MCF 10A (cell line): ENCODE data around the gene PTPRC. TPM values are rescaled to one million over a fixed set of nuclear protein-coding genes. Genes with fewer than 3 reads are reported as not detected.

Experiments used
- BruUV-seq: library from RNA; stranded (reverse); fragments of 400-500 nt; replicated peaks from 2 replicates; lab custom pipeline; 2021; lab: Mats Ljungman, UMichigan
- CTCF ChIA-PET: fragments of 300-600 bp; sonication (Branson Sonifier 250); formaldehyde crosslinking; extraction: SDS; loops from one replicate; lab custom pipeline; 2021; ENCODE audit warnings: antibody characterized with exemption, inconsistent platforms; lab: Yijun Ruan, JAX
- POLR2A ChIA-PET: fragments of 300-600, 350-650 bp; sonication (Branson Sonifier 250); formaldehyde crosslinking; extraction: SDS; loops from one replicate; lab custom pipeline; 2020; ENCODE audit warnings: antibody characterized with exemption, inconsistent platforms; lab: Yijun Ruan, JAX
- DNase-seq: peaks from one replicate; pipeline ENCODE4 v3.0.0-alpha.2; 2018; ENCODE audit not compliant: unreplicated experiment
- H3K27ac Mint-ChIP-seq: one replicate; pipeline ENCODE4 v1.8.0; 2022; ENCODE audit warnings: mild to moderate bottlenecking, low read depth, mixed read lengths; ENCODE audit not compliant: unreplicated experiment
- H3K27me3 Mint-ChIP-seq: one replicate; pipeline ENCODE4 v1.8.0; 2022; ENCODE audit warnings: mixed read lengths; ENCODE audit not compliant: insufficient read depth, unreplicated experiment
- H3K36me3 Mint-ChIP-seq: one replicate; pipeline ENCODE4 v1.8.0; 2022; ENCODE audit warnings: mild to moderate bottlenecking, moderate library complexity, mixed read lengths; ENCODE audit not compliant: insufficient read depth, unreplicated experiment
- H3K4me1 Mint-ChIP-seq: one replicate; pipeline ENCODE4 v1.8.0; 2022; ENCODE audit warnings: mixed read lengths; ENCODE audit not compliant: insufficient read depth, unreplicated experiment
- H3K4me3 Mint-ChIP-seq: one replicate; pipeline ENCODE4 v1.8.0; 2022; ENCODE audit warnings: mild to moderate bottlenecking, moderate library complexity, mixed read lengths; ENCODE audit not compliant: unreplicated experiment
- H3K9me3 Mint-ChIP-seq: one replicate; pipeline ENCODE4 v1.8.0; 2022; ENCODE audit warnings: mixed read lengths; ENCODE audit not compliant: unreplicated experiment
- intact Hi-C: fragments of 100-400 bp; cut with micrococcal nuclease; formaldehyde crosslinking; loops from 2 replicates; pipeline ENCODE4 v1.14.1; 2022
- total RNA-seq: library from RNA; stranded (reverse); gene quantifications from 2 replicates; pipeline ENCODE4 v1.2.3, GENCODE V29; 2022
- TF ChIP-seq, protein P1 (sequence below): fragments of 200-600 bp; IDR thresholded peaks from one replicate; pipeline ENCODE4 v1.8.0; 2022; ENCODE audit warnings: antibody characterized with exemption, mild to moderate bottlenecking; ENCODE audit not compliant: unreplicated experiment

The PTPRC gene
- total RNA-seq, 1 experiment from 2014 or later, result not detected

DNA sequence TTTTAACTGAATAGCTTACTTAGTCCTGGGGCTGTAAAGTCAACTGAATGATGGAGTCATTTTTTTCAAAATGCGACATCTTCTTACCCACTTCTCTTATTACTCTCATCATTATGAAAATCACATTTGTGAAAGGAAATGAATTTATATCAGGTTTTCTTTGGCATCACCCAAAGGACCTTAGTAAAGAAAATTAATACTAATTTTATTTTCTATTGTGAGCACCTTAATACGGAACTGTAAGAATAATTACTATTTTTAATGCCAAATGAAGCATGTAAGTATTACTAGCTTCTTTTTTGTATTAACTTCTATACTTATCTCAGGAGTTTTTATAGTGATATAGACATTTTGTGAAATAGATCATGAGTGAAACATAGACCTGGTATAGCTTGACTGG is 30.9 kb downstream of the PTPRC start:
- no peaks in the 10 kb centered on the region for H3K27me3 Mint-ChIP-seq
- peaks cover 49% of the 10 kb centered on the region for H3K4me1 Mint-ChIP-seq
- no peak for DNase-seq
- ChIA-PET CTCF (interaction anchor here (1.0 kb wide), 1 partner anchor 11 kb away, joined by 3 read pairs; no protein-coding TSS in a partner anchor), POLR2A (interaction anchor here (0.6 to 6.8 kb wide), 5 partner anchors 12 to 511 kb away, joined by 3 to 43 read pairs (median 5); no protein-coding TSS in a partner anchor)
- TF ChIP-seq, protein P1, sequence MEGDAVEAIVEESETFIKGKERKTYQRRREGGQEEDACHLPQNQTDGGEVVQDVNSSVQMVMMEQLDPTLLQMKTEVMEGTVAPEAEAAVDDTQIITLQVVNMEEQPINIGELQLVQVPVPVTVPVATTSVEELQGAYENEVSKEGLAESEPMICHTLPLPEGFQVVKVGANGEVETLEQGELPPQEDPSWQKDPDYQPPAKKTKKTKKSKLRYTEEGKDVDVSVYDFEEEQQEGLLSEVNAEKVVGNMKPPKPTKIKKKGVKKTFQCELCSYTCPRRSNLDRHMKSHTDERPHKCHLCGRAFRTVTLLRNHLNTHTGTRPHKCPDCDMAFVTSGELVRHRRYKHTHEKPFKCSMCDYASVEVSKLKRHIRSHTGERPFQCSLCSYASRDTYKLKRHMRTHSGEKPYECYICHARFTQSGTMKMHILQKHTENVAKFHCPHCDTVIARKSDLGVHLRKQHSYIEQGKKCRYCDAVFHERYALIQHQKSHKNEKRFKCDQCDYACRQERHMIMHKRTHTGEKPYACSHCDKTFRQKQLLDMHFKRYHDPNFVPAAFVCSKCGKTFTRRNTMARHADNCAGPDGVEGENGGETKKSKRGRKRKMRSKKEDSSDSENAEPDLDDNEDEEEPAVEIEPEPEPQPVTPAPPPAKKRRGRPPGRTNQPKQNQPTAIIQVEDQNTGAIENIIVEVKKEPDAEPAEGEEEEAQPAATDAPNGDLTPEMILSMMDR, result no peak
- intact Hi-C loops, result loop anchor here (5.0 kb wide), 1 partner anchor 172 kb away; no protein-coding TSS in a partner anchor
- H3K27ac Mint-ChIP-seq, result peak overlapping the region; percentile 95
- H3K4me3 Mint-ChIP-seq, result no peak overlapping the region
- peaks cover 23% of the 10 kb centered on the region for H3K9me3 Mint-ChIP-seq
- peaks cover 6% of the 10 kb centered on the region for H3K36me3 Mint-ChIP-seq
- BruUV-seq, result no TSS peak

DNA sequence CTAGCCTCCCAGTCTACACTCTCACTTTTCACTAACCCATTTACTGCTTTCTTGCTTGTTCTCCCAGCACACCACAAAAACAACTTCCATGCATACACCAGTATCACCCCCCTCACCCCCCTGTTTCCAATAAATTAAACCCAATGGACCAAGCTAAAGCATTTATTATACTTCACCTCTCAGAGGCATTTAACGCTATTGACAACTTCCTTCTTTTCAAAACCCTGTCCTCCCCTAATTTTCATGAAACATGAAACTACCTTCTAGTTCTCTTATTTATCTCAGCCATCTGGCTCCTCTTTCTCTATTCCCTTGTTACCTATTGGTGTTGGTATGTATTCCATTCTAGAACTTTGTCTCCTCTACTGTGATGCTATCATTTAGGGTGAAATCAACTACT is 32.3 kb downstream of the PTPRC start:
- H3K27ac Mint-ChIP-seq, result peak overlapping the region; percentile 0
- BruUV-seq, result no TSS peak
- H3K27me3 Mint-ChIP-seq, result no peaks in the 10 kb centered on the region
- H3K9me3 Mint-ChIP-seq, result peaks cover 23% of the 10 kb centered on the region
- no peak overlapping the region for H3K4me3 Mint-ChIP-seq
- H3K36me3 Mint-ChIP-seq, result peaks cover 6% of the 10 kb centered on the region
- ChIA-PET CTCF (interaction anchor here (0.6 to 1.1 kb wide), 3 partner anchors 15 to 93 kb away, joined by 3 to 6 read pairs (median 4); no protein-coding TSS in a partner anchor), POLR2A (interaction anchor here (0.6 to 6.8 kb wide), 5 partner anchors 10 to 831 kb away, joined by 3 to 43 read pairs (median 5); no protein-coding TSS in a partner anchor)
- no peak for DNase-seq
- intact Hi-C loops, result no loop called here
- TF ChIP-seq, protein P1, result no peak
- peaks cover 49% of the 10 kb centered on the region for H3K4me1 Mint-ChIP-seq

DNA sequence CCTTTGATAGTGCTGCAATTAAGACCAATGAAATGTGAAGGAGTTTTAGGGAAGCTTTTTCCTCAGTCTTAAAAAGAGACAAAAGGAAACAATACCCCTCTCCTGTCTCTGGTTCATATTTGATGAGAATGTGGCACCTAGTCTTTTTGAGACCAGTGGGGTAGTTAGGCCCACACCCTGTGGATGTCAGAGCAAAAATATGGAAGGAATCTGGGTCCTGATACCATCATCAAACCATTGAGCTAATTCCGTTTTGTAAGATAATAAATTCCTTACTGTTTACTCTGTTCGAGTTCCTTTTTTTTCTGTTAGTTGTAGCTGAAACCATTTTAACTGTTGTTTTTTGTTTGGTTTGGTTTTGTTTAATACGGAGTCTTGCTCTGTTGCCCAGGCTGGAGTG is 33.3 kb downstream of the PTPRC start:
- intact Hi-C loops, result no loop called here
- POLR2A ChIA-PET, result interaction anchor here (0.8 to 6.8 kb wide), 5 partner anchors 9 to 173 kb away, joined by 3 to 43 read pairs (median 4); no protein-coding TSS in a partner anchor
- TF ChIP-seq, protein P1, result no peak
- Mint-ChIP-seq H3K27me3 (no peaks in the 10 kb centered on the region), H3K4me1 (peaks cover 52% of the 10 kb centered on the region), H3K4me3 (no peak overlapping the region), H3K36me3 (peaks cover 6% of the 10 kb centered on the region), H3K9me3 (peaks cover 23% of the 10 kb centered on the region), H3K27ac (peak overlapping the region; percentile 0)
- BruUV-seq, result no TSS peak
- DNase-seq, result no peak
- CTCF ChIA-PET, result interaction anchor here (0.6 to 1.4 kb wide), 5 partner anchors 14 to 1273 kb away, joined by 3 to 6 read pairs (median 4); no protein-coding TSS in a partner anchor

DNA sequence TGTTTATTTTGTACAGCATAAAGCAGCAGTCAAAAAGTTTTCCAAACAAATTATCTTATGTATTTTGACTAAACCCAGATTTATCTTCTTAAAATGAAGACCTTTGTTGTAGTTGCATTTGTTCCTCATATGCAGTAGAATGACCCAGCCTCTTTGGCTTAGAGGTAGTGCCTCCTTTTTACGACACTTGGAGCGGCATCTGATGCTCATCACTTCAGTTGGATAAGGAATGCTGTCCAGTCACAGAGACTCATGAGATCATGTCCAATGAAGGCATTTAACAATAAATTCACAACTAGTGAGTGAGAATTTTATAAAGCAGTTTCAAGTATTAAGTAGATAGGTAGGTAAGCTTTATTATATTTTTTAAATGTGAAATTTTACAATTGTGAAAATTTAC is 35.2 kb downstream of the PTPRC start:
- H3K4me1 Mint-ChIP-seq, result peaks cover 40% of the 10 kb centered on the region
- BruUV-seq, result no TSS peak
- intact Hi-C loops, result no loop called here
- CTCF ChIA-PET, result interaction anchor here (0.7 kb wide), 1 partner anchor 34 kb away, joined by 4 read pairs; no protein-coding TSS in a partner anchor
- H3K9me3 Mint-ChIP-seq, result peaks cover 15% of the 10 kb centered on the region
- POLR2A ChIA-PET, result no interaction called here
- no peaks in the 10 kb centered on the region for H3K27me3 Mint-ChIP-seq
- TF ChIP-seq, protein P1, result no peak
- H3K4me3 Mint-ChIP-seq, result no peak overlapping the region
- H3K36me3 Mint-ChIP-seq, result peaks cover 6% of the 10 kb centered on the region
- H3K27ac Mint-ChIP-seq, result no peak overlapping the region
- DNase-seq, result no peak
